Neuronal stem cell (in vitro differentiated cells): ENCODE results near the gene GPS1.

ENCODE experiments used
- DNase-seq: peaks from one replicate; pipeline ENCODE4 v3.0.0-alpha.2; 2013; ENCODE audit warnings: low spot score
- H2AFZ ChIP-seq: one replicate; pipeline ENCODE4 v1.6.1; 2013; ENCODE audit warnings: mild to moderate bottlenecking, low read length, inconsistent platforms
- H2AK5ac ChIP-seq: 2 replicates; pipeline ENCODE4 v1.6.1; 2013; ENCODE audit warnings: low read depth, mild to moderate bottlenecking, inconsistent platforms, low read length, moderate library complexity, mixed read lengths
- H2BK120ac ChIP-seq: 2 replicates; pipeline ENCODE4 v1.6.1; 2013; ENCODE audit warnings: low read depth, mild to moderate bottlenecking, inconsistent platforms, low read length, moderate library complexity, mixed read lengths
- H2BK12ac ChIP-seq: one replicate; pipeline ENCODE4 v1.6.1; 2013; ENCODE audit warnings: low read length, inconsistent platforms
- H2BK15ac ChIP-seq: 2 replicates; pipeline ENCODE4 v1.6.1; 2013; ENCODE audit warnings: mild to moderate bottlenecking, low read length, inconsistent platforms, mixed read lengths
- H2BK5ac ChIP-seq: one replicate; pipeline ENCODE4 v1.6.1; 2013; ENCODE audit warnings: inconsistent platforms, mild to moderate bottlenecking, low read length, moderate library complexity
- H3K14ac ChIP-seq: one replicate; pipeline ENCODE4 v1.6.1; 2013; ENCODE audit warnings: low read length, inconsistent platforms
- H3K18ac ChIP-seq: 2 replicates; pipeline ENCODE4 v1.6.1; 2013; ENCODE audit warnings: low read length, inconsistent platforms
- H3K23ac ChIP-seq: 2 replicates; pipeline ENCODE4 v1.6.1; 2013; ENCODE audit warnings: low read depth, mild to moderate bottlenecking, mixed read lengths, low read length, inconsistent platforms; ENCODE audit not compliant: poor library complexity
- H3K27ac ChIP-seq: replicated peaks from 3 replicates; pipeline ENCODE4 v1.5.1; 2013; ENCODE audit warnings: low read length, inconsistent platforms
- H3K27me3 ChIP-seq, 3 experiments: 2 replicates each; pipeline ENCODE4 v1.6.1; 2013; ENCODE audit warnings: low read length in 3 of 3, mild to moderate bottlenecking in 2 of 3, inconsistent platforms in 1 of 3, low read depth in 1 of 3, mixed read lengths in 1 of 3, moderate library complexity in 1 of 3; ENCODE audit not compliant: control insufficient read depth in 3 of 3, insufficient read depth in 3 of 3
- H3K36me3 ChIP-seq, 2 donors: replicated peaks in 1 of 2; 2 replicates each; pipeline ENCODE4 v1.6.1; 2013; ENCODE audit warnings: low read length in 2 of 2; ENCODE audit not compliant: control insufficient read depth in 2 of 2, insufficient read depth in 2 of 2
- H3K4ac ChIP-seq: 2 replicates; pipeline ENCODE4 v1.6.1; 2013; ENCODE audit warnings: inconsistent platforms, mild to moderate bottlenecking, low read length, moderate library complexity
- H3K4me1 ChIP-seq, 2 donors: 1 replicate in 1 of 2; 2 replicates in 1 of 2; pipeline ENCODE4 v1.6.1; 2013; ENCODE audit warnings: low read length in 2 of 2, low read depth in 1 of 2; ENCODE audit not compliant: control insufficient read depth in 2 of 2, insufficient read depth in 1 of 2
- H3K4me2 ChIP-seq: one replicate; pipeline ENCODE4 v1.6.1; 2013; ENCODE audit warnings: mild to moderate bottlenecking, low read length, inconsistent platforms; ENCODE audit not compliant: insufficient read depth, poor library complexity, severe bottlenecking
- H3K4me3 ChIP-seq, 2 donors: 2 replicates each; pipeline ENCODE4 v1.5.1; 2013; ENCODE audit warnings: low read length in 2 of 2, mild to moderate bottlenecking in 2 of 2, inconsistent platforms in 1 of 2, moderate library complexity in 1 of 2
- H3K79me1 ChIP-seq: one replicate; pipeline ENCODE4 v1.6.1; 2013; ENCODE audit warnings: low read depth, mild to moderate bottlenecking, inconsistent platforms, low read length, moderate library complexity
- H3K9ac ChIP-seq: one replicate; pipeline ENCODE4 v1.6.1; 2013; ENCODE audit warnings: mild to moderate bottlenecking, low read depth, low read length, inconsistent platforms; ENCODE audit not compliant: poor library complexity
- H3K9me3 ChIP-seq, 2 donors: replicated peaks in 1 of 2; 2 replicates each; pipeline versions ENCODE3 to v1.6.1; 2013; ENCODE audit warnings: low read length in 2 of 2, mild to moderate bottlenecking in 2 of 2, inconsistent platforms in 1 of 2, low read depth in 1 of 2, mixed read lengths in 1 of 2, moderate library complexity in 1 of 2; ENCODE audit not compliant: control insufficient read depth in 2 of 2, insufficient read depth in 1 of 2
- H4K8ac ChIP-seq: one replicate; pipeline ENCODE4 v1.6.1; 2013; ENCODE audit warnings: low read depth, mild to moderate bottlenecking, inconsistent platforms, low read length, moderate library complexity
- H4K91ac ChIP-seq: one replicate; pipeline ENCODE4 v1.6.1; 2013; ENCODE audit warnings: low read length, low read depth, mild to moderate bottlenecking, inconsistent platforms; ENCODE audit not compliant: poor library complexity
- WGBS, 2 donors: extraction: QIAGEN DNeasy Blood & Tissue Kit; methylation state at CpG; one replicate each; pipeline ENCODE4 v1.1.7; 2013; ENCODE audit warnings: missing lambda C conversion rate in 2 of 2, mixed read lengths in 1 of 2; ENCODE audit not compliant: insufficient read length in 2 of 2, insufficient replicate concordance in 1 of 2; ENCODE audit errors: extremely low coverage in 2 of 2; 5-methylcytosine and 5-hydroxymethylcytosine counted together

Gene GPS1

DNA sequence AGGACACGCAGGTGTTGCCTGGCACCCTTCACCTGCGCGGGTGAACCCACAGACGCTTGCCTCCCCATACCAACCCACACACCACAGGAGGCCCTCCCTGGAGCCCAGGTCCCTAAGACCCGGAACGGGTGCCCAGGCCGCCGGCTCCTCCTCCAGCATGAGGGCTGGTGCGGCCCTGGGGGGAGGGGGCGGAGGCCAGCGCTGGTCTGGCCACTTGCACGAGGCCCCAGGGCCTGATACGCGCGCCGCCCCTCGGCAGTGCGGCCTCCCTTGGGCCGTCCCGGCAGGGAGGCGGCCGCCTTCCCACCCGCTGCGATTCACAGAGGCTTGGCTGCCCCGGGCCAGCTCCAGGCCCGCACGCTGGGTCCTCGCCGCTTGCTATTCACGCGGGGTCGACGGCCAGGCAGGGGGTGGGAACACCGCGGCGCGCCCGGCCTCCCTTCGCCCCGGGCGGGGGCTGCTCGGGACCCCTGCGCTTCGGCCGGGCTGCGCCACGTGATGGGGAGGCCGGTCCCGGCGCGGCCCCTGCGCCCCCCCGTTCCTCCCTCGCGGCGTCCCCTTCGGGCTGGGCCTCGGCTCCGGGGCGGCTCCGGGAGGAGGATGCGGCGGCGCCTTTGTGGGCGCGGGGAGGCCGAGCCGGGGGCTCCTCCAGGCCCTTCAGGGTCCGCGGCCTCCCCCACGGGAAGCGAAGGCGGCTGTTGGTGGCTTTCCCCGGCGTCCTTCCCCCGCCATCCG lies 45.7 kb downstream of the GPS1 start:
- Histone ChIP-seq H3K4ac (peak overlapping the region; percentile 53), H3K36me3 (peaks cover 33 to 47% of the 10 kb centered on the region in 2 donors), H3K27me3 (no peaks in the 10 kb centered on the region), H3K79me1 (peaks cover 37% of the 10 kb centered on the region), H2BK15ac (peak overlapping the region; percentile 78), H2BK5ac (peak overlapping the region; percentile 99), H2AK5ac (peak overlapping the region; percentile 94), H2BK12ac (no peak overlapping the region), H3K4me3 (peak overlapping the region; percentile 94 to 97), H3K9ac (peak overlapping the region; percentile 98), H3K4me2 (peak overlapping the region; percentile 87), H3K4me1 (peaks cover 40 to 41% of the 10 kb centered on the region in 2 donors), H4K8ac (no peak overlapping the region), H4K91ac (no peak overlapping the region), H2AFZ (peak overlapping the region; percentile 66), H2BK120ac (peak overlapping the region; percentile 54), H3K27ac (peak overlapping the region; percentile 67), H3K18ac (peak overlapping the region; percentile 95), H3K14ac (peak overlapping the region; percentile 94), H3K23ac (peak overlapping the region; percentile 99), H3K9me3 (peaks cover 0 to 3% of the 10 kb centered on the region in 2 donors)
- WGBS, 2 donors: no CpG with 5 or more reads among the region's 77 CpGs
- no peak for DNase-seq

DNA sequence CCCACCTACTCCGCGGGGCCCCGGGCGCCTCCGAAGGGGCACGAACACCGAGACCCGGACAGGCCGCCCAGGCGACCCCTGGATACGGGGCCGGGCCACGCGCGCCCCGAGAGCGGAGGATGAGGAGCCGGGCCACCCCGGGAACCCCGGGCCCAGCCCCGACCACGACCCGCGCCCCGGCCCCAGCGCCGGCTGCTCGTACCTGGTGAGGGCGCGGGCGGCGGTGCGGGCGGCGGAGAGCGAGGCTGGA lies 46.1 kb downstream of the GPS1 start:
- Histone ChIP-seq H3K4me3 (peak overlapping the region; percentile 94 to 97), H3K27ac (peak overlapping the region; percentile 67), H3K9ac (peak overlapping the region; percentile 98), H3K9me3 (peaks cover 0 to 3% of the 10 kb centered on the region in 2 donors), H2AFZ (peak overlapping the region; percentile 66), H3K79me1 (peaks cover 36% of the 10 kb centered on the region), H2BK15ac (no peak overlapping the region), H3K27me3 (no peaks in the 10 kb centered on the region), H3K36me3 (peaks cover 31 to 42% of the 10 kb centered on the region in 2 donors), H3K4me1 (peaks cover 42 to 44% of the 10 kb centered on the region in 2 donors), H3K4me2 (peak overlapping the region; percentile 87), H3K18ac (peak overlapping the region; percentile 95), H4K8ac (no peak overlapping the region), H2AK5ac (peak overlapping the region; percentile 94), H2BK5ac (peak overlapping the region; percentile 99), H2BK120ac (peak overlapping the region; percentile 54), H3K4ac (peak overlapping the region; percentile 53), H3K23ac (peak overlapping the region; percentile 99), H2BK12ac (no peak overlapping the region), H4K91ac (no peak overlapping the region), H3K14ac (no peak overlapping the region)
- WGBS, 2 donors: no CpG with 5 or more reads among the region's 36 CpGs
- DNase-seq: no peak

DNA sequence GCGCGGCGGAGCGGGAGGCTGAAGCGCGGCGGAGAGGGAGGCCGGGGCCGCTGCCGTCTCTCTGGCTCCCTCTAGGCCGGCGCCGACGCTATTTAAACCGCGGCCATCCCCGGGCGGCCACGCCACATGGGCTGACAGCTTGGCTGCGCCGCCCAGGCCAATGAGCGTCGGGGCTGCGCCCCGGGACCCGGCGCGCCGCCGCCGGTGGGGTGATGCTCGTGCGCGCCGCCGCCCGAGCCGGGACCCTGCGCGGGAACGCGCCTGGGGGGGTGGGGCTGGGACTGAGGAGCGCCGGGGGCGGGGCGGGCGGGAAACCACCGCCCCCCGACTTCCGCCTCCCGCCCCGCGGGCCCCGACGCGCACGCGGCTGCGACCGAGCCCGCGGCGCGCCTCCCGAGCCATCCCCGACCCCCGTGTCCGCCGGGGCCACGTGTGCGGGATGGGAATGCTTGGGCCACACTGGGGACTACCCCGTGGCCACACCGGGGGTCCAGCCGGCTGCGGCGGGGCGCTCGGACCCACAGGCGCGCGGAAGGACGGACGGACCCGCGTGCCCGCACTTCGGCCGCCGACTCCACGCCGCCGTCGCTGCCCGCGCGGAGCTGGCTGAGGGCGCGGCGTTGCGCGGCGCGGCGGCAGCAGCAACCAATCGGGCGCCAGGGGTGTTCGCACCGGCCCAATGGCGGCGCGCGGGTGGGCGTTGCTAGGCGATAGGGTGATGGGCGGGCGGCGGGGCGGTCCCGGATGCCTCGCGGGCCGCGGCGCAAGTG lies 46.7 kb downstream of the GPS1 start, which contains the start of gene FASN:
Gene FASN, minus strand, starts transcription at position 68 of the 770 bp plus-strand sequence. CDS start 1,791 bp downstream, outside the sequence.
- peak; percentile 95 for DNase-seq

More for the DNA sequence above, 46.7 kb downstream of the GPS1 start, which contains the start of gene FASN:
- H3K27ac ChIP-seq: peak within 1 kb of the TSS; percentile 100
- peak within 1 kb of the TSS; percentile 100 for H3K23ac ChIP-seq
- H3K79me1 ChIP-seq: peaks cover 32% of the 10 kb centered on the region
- peaks cover 0 to 3% of the 10 kb centered on the region in 2 donors for H3K9me3 ChIP-seq
- peak within 1 kb of the TSS; percentile 99 for H2BK15ac ChIP-seq
- no peaks in the 10 kb centered on the region for H3K27me3 ChIP-seq
- peak within 1 kb of the TSS; percentile 87 for H3K4me2 ChIP-seq
- H4K8ac ChIP-seq: no peak within 1 kb of the TSS
- H2AK5ac ChIP-seq: peak within 1 kb of the TSS; percentile 100
- peak within 1 kb of the TSS; percentile 98 for H3K4ac ChIP-seq
- peak within 1 kb of the TSS; percentile 94 to 97 for H3K4me3 ChIP-seq
- peak within 1 kb of the TSS; percentile 100 for H4K91ac ChIP-seq
- peak within 1 kb of the TSS; percentile 100 for H2BK120ac ChIP-seq
- H3K9ac ChIP-seq: peak within 1 kb of the TSS; percentile 98
- H2BK12ac ChIP-seq: peak within 1 kb of the TSS; percentile 93
- peak within 1 kb of the TSS; percentile 95 for H2AFZ ChIP-seq
- H3K14ac ChIP-seq: peak within 1 kb of the TSS; percentile 94
- H3K36me3 ChIP-seq: peaks cover 26 to 37% of the 10 kb centered on the region in 2 donors
- H3K4me1 ChIP-seq: peaks cover 45 to 46% of the 10 kb centered on the region in 2 donors
- H3K18ac ChIP-seq: peak within 1 kb of the TSS; percentile 100
- WGBS, 2 donors: no CpG with 5 or more reads among the region's 124 CpGs
- H2BK5ac ChIP-seq: peak within 1 kb of the TSS; percentile 99
